Activated gamma-delta T cell treated with anti-CD3 and anti-CD28 coated beads, Interleukin-2, amount 50 U/mL, for 16 hours (primary cell): ENCODE data around the gene GCN1.

Source experiments
- DNase-seq: peaks from one replicate; pipeline ENCODE4 v3.0.0-alpha.2; 2020; ENCODE audit warnings: low read depth

The GCN1 gene

GRCh38 chr12:120228291-120229070 is 34.0 kb upstream of the GCN1 start:
- peak; percentile 83 for DNase-seq

- no peak for DNase-seq
These were observed 33.5 kb upstream of the GCN1 start for GRCh38 chr12:120228041-120228290.

GRCh38 chr12:120227233-120228040 is 32.9 kb upstream of the GCN1 start:
- no peak for DNase-seq

- DNase-seq: no peak
These were observed 31.5 kb upstream of the GCN1 start for GRCh38 chr12:120225852-120226640.

GRCh38 chr12:120225200-120225558 is 30.7 kb upstream of the GCN1 start:
- no peak for DNase-seq

GRCh38 chr12:120224304-120225199 is 30.0 kb upstream of the GCN1 start:
- no peak for DNase-seq

GRCh38 chr12:120223458-120224303 is 29.2 kb upstream of the GCN1 start:
- no peak for DNase-seq

- no peak for DNase-seq
These were observed 27.8 kb upstream of the GCN1 start for GRCh38 chr12:120222288-120222832.

- no peak for DNase-seq
These were observed 27.0 kb upstream of the GCN1 start for GRCh38 chr12:120221576-120221900.

GRCh38 chr12:120220838-120221575 is 26.5 kb upstream of the GCN1 start:
- no peak for DNase-seq

- no peak for DNase-seq
These were observed 24.4 kb upstream of the GCN1 start for GRCh38 chr12:120218680-120219606.

- no peak for DNase-seq
These were observed 22.5 kb upstream of the GCN1 start for GRCh38 chr12:120216742-120217605.

GRCh38 chr12:120215766-120216735 is 21.5 kb upstream of the GCN1 start:
- DNase-seq: no peak

- DNase-seq: no peak
These were observed 20.8 kb upstream of the GCN1 start for GRCh38 chr12:120215357-120215735.

GRCh38 chr12:120214626-120215356 is 20.3 kb upstream of the GCN1 start:
- DNase-seq: no peak

- no peak for DNase-seq
These were observed 19.2 kb upstream of the GCN1 start for GRCh38 chr12:120213758-120214157.
